NCI-H2029 (cell line): ENCODE measurements around the gene ARHGAP1.

Experiments used
- DNase-seq: peaks from one replicate; lab custom pipeline; 2025; lab: John Stamatoyannopoulos, UW

ARHGAP1 gene

DNA sequence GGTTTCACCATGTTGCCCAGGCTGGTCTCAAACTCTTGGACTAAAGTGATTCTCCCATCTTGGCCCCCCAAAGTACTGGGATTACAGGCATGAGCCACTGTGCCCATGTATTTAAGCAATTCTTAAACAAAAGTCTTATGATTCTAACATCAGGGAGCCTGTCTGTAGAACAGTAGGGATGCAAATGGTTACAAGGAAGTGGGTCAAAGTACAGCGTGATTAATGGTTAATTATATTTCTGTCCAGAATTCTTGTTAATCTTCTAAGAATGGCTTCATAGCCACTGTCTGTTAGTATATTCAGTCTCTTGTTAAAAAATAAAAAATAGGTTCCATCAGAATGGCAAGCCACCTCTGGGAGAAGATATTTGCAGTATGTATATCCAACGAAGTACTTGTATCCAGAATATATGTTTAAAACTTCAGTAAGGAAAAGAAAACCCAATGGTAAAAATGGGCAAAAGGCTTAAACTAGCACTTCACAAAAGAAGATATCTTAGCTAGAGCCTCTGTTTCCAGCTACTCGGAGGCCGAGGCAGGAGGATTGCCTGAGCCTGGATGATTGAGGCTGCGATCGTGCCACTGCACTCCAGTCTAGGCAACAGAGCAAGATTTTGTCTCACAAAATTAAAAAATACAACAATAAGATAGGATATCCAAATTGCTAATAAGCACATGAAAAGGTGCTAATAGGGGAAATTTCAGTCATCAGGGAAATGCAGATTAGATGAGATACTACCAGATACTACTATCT, 60.2 kb downstream of the ARHGAP1 start:
- DNase-seq, result no peak

DNA sequence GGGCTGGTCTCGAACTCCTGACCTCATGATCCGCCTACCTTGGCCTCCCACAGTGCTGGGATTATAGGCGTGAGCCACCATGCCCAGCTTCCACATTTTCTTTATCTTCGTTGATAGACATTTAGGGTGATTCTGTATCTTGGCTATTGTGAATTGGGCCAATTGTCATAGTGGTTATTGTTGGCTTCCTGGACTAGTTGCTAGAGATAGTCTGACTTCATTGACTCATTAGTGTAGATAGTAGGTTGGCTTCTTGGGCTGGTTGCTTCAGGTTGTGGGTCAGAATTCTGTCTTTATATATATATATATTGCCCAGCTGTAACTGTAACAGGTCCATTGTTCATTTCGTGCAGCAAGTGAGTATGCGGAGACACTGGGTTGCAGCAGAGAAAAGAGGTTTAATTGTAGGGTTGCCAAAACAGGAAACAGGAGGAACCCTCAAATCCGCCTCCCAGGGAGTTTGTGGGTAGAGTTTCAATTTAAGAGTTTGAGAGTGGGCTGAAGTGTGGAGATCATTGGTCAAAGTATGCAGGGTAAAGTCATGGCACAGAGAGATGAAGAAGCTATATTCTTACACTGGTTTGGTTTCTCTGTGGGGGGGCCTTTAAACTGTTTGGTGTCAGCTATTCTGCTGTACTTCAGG, 61.1 kb downstream of the ARHGAP1 start:
- no peak for DNase-seq

DNA sequence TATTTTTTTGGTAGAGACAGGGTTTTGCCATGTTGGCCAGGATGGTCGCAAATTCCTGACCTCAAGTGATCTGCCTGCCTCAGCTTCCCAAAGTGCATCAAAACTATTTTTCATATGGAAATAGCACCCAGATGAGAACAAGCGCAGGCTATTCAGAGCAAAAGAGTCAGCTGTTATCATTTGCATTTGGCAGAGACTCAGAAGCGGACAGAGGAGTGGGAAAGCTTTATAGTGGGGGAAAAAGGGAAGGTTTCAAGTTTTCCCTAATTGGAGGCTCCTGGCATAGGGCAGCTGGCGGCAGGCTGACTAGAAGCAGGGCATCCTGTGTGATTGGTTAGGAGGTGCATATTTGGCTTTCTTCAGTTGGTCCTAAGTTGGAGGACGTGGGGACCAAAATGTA, 62.9 kb downstream of the ARHGAP1 start:
- no peak for DNase-seq

DNA sequence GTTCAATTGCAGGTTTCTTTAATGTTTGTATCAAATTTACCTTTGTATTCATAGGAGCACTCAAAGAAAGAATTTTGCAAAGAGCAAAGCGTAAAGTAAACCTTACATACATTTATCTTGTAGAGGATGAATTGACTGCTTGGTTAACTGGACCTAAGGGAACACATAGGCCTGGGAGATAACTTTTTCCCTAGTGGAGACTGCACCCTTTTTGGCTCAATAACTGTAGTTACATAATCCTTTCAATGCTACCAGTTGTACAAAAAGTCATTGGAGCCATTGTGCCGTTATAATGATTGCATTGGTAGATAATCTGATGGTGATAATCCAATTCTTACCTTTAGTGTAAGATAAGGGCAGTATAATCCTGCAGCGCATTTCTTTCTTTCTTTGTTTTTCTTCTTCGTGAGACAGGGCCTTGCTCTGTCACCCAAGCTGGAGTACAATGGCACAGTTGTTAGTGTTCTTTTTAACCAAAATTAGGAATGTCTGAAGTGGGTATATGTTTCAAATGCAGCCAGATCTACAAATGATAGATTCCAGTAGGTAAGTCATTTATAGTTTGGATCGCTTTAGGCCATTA, 64.8 kb downstream of the ARHGAP1 start:
- no peak for DNase-seq

DNA sequence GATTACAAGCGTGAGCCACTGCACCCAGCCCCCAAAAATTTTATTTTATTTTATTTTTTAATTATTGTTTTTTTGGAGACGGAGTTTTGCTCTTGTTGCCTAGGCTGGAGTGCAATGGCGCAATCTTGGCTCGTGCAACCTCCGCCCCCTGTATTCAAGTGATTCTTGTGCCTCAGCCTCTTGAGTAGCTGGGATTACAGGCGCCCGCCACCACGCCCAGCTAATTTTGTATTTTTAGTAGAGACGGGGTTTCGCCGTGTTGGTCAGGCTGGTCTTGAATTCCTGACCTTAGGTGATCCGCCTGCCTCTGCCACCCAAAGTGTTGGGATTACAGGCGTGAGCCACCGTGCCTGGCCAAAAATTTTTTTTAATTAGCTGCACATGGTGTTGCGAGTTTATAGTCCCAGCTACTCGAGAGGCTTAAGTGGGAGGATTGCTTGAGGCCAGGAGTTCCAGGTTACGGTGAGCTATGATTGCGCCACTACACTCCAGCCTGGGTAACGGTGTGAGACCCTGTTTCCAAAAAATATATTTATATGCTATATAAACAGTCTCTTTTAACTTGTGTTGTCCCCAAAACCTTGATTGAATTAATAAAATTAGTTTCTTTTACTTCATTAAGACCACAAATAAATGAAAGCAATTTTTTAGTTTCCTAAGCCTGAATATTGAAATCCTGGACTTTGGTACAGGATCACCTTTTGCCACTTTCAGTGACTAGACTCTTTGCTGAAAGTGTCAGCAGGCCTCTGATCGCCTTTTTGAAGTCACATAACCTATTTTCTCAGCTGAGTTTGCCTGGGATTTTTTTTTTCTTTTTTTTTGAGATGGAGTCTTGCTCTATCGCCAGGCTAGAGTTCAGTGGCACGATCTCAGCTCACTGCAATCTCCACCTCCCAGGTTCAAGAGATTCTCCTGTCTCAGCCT, 66.9 kb downstream of the ARHGAP1 start:
- no peak for DNase-seq

DNA sequence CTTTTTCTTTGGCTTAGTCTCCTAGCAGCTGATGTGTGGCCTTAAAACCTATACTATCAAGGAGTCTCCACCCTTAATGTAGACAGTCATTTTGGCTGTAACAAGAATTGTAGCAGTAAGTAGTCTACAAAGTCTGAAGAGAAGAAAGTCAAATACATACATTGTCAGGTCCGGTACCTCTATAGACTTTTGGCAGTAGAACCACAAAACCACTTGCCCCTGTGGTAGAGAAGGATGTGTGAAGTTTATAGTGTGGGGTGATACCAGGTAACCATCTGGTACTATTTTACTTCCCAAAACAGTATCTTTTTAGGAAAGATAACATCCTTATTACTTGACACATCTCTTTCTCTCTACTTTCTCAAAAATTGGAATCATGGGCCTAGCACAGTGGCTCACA, 67.9 kb downstream of the ARHGAP1 start:
- DNase-seq, result no peak

DNA sequence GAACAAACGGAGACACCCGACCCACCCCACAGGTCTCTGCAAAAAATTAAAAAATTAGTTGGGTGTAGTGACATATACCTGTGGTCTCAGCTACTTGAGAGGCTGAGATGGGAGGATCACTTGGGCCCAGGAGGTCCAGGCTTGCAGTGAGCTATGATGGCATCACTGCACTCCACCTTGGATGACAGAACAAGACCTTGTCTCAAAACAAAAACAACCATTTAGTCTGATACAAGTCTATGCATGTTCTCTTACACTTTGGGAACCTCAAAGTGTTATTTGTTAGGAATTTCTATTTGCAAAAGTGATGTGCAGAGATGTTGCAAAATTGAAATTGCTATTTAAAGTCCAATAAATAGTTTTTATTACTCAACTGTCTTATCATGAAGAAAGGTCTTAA, 68.7 kb downstream of the ARHGAP1 start:
- no peak for DNase-seq

DNA sequence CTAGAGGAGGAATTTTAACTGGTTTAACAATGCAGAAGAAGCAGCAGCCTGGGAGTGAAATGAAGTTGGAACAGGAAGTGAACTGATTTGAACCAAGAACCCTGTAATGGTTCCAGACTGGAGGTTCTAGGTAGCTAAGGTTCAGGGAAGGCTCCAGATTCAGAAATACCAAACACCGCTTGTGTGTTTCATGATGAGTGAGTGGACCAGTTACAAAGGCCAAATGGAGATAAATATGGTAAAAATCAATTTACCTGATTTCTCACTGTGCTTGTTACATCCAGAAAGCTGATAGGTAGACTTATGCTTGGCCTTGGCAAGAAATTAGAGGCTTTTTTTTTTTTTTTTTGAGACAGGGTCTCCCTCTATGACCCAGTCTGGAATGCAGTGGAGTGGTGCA, 70.2 kb downstream of the ARHGAP1 start:
- no peak for DNase-seq

DNA sequence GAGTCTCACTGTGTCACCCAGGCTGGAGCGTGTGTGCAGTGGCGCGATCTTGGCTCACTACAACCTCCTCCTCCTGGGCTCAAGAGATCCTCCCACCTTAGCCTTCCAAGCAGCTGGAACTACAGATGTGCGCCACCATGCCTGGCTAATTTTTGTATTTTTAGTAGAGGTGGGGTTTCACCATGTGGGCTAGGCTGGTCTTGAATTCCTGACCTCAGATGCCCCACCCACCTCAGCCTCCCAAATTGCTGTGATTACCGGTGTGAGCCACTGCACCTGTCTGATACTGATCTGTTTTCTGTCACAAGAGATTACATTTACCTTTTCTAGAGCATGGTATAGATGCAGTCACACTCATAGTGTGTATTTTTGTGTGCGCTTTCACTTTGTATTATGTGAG, 71.5 kb downstream of the ARHGAP1 start:
- DNase-seq, result no peak
